ENCODE results near the gene TMOD2.

TMOD2 gene

GRCh38 chr15:51818150-51818549 is 66.8 kb downstream of the TMOD2 start:
- DNase-seq (ENCODE audit: low read depth) = no peak
- H3K4me3 ChIP-seq (ENCODE audit: control insufficient read depth, low read depth, low read length) = no peak overlapping the region
- TF ChIP-seq CTCF (IDR thresholded peaks at IDR 0.05; ENCODE audit: control insufficient read depth, insufficient read depth, low read depth, low read length, missing control alignments) = no peak

GRCh38 chr15:51825698-51826097 is 74.3 kb downstream of the TMOD2 start:
- DNase-seq (ENCODE audit: low read depth) = no peak
- TF ChIP-seq CTCF (IDR thresholded peaks at IDR 0.05; ENCODE audit: control insufficient read depth, insufficient read depth, low read depth, low read length, missing control alignments) = no peak
- no peak overlapping the region for H3K4me3 ChIP-seq (ENCODE audit: control insufficient read depth, low read depth, low read length)

- no peak for DNase-seq (ENCODE audit: low read depth)
- no peak for TF ChIP-seq CTCF (IDR thresholded peaks at IDR 0.05; ENCODE audit: control insufficient read depth, insufficient read depth, low read depth, low read length, missing control alignments)
- H3K4me3 ChIP-seq (ENCODE audit: control insufficient read depth, low read depth, low read length) = no peak overlapping the region
Measured at GRCh38 chr15:51828621-51829375, 77.4 kb downstream of the TMOD2 start.

GRCh38 chr15:51829376-51830275 is 78.2 kb downstream of the TMOD2 start, which contains the start of gene TMOD3:
TSS of gene TMOD3 (plus strand) at chr15:51829653. CDS start at chr15:51862885, 33,232 bp downstream.
- DNase-seq (ENCODE audit: low read depth) = peak; percentile 59
- TF ChIP-seq CTCF (IDR thresholded peaks at IDR 0.05; ENCODE audit: control insufficient read depth, insufficient read depth, low read depth, low read length, missing control alignments) = no peak

GRCh38 chr15:51830276-51830806 is 78.9 kb downstream of the TMOD2 start:
- peak overlapping the region; percentile 84 for H3K4me3 ChIP-seq (ENCODE audit: control insufficient read depth, low read depth, low read length)
- no peak for DNase-seq (ENCODE audit: low read depth)
- TF ChIP-seq CTCF (IDR thresholded peaks at IDR 0.05; ENCODE audit: control insufficient read depth, insufficient read depth, low read depth, low read length, missing control alignments) = no peak

More at GRCh38 chr15:51829376-51830275, 78.2 kb downstream of the TMOD2 start, which contains the start of gene TMOD3:
- peak within 1 kb of the TSS; percentile 84 for H3K4me3 ChIP-seq (ENCODE audit: control insufficient read depth, low read depth, low read length)

- DNase-seq (ENCODE audit: low read depth) = no peak
- TF ChIP-seq CTCF (IDR thresholded peaks at IDR 0.05; ENCODE audit: control insufficient read depth, insufficient read depth, low read depth, low read length, missing control alignments) = no peak
- H3K4me3 ChIP-seq (ENCODE audit: control insufficient read depth, low read depth, low read length) = no peak overlapping the region
Measured at GRCh38 chr15:51833772-51834171, 82.4 kb downstream of the TMOD2 start.

Data from AG09309 (cell line).